ENCODE data around the gene ITGAD. TPM values are rescaled to one million over a fixed set of nuclear protein-coding genes. Genes with fewer than 3 reads are reported as not detected.

The ITGAD gene
- total and polyA plus RNA-seq, 2 donors (not counting 3 experiments of a cell fraction or from before 2014, with no cell fraction given), result not detected

GRCh38 chr16:31350275-31351005 lies 42.7 kb upstream of the ITGAD start:
- dilution Hi-C loops (cut with MboI; ENCODE audit: extremely low pct_ligation_motif_present, low sequenced_read_pairs), result no loop called here
- ChIA-PET CTCF (no interaction called here), POLR2A (no interaction called here)

More at GRCh38 chr16:31350275-31351005, 42.7 kb upstream of the ITGAD start:
- intact Hi-C loops (cut with micrococcal nuclease), result no loop called here
- BruUV-seq (replicated peaks), result no TSS peak
- Histone ChIP-seq H3K4me3 (replicated peaks in 1 of 3; ENCODE audit: insufficient read depth in 1 of 3, low read depth in 1 of 3, low read length in 3 of 3) (no peak overlapping the region), H3K27ac (ENCODE audit: insufficient read depth, low read depth, low read length) (no peak overlapping the region), H3K4me1 (ENCODE audit: control insufficient read depth, extremely low read depth, insufficient read depth, low read length) (peaks cover 4% of the 10 kb centered on the region), H3K9ac (replicated peaks; ENCODE audit: extremely low read depth, insufficient read depth, low read length) (no peak overlapping the region), H2AFZ (ENCODE audit: low read depth, low read length) (no peak overlapping the region), H3K79me2 (ENCODE audit: control insufficient read depth, insufficient read depth, low read length) (no peaks in the 10 kb centered on the region), H3K9me3 (replicated peaks; ENCODE audit: control insufficient read depth, insufficient read depth, low read length) (no peaks in the 10 kb centered on the region), H3K36me3 (ENCODE audit: control insufficient read depth in 2 of 2, extremely low read depth in 1 of 2, insufficient read depth in 2 of 2, low read length in 2 of 2) (no peaks in the 10 kb centered on the region), H3K4me2 (ENCODE audit: insufficient read depth, low read length) (no peak overlapping the region), H3K27me3 (ENCODE audit: control insufficient read depth in 2 of 2, insufficient read depth in 2 of 2, low read length in 2 of 2) (no peaks in the 10 kb centered on the region), H3K9me1 (replicated peaks; ENCODE audit: control insufficient read depth, extremely low read depth, insufficient read depth, low read length) (no peaks in the 10 kb centered on the region), H4K20me1 (replicated peaks; ENCODE audit: control insufficient read depth, extremely low read depth, insufficient read depth, low read length) (no peaks in the 10 kb centered on the region)
- DNase-seq (ENCODE audit: low read depth, low spot score) (no peak), FAIRE-seq (no peak)
- no peak for TF ChIP-seq MYC (IDR thresholded peaks at IDR 0.05; ENCODE audit: low read depth, low read length)
- no peak for TF ChIP-seq EZH2 (IDR thresholded peaks at IDR 0.05; ENCODE audit: borderline replicate concordance, low read depth, low read length, severe bottlenecking)
- no peak for TF ChIP-seq FOS (IDR thresholded peaks at IDR 0.05; ENCODE audit: borderline replicate concordance, insufficient read depth, low read length)
- TF ChIP-seq, protein P1, sequence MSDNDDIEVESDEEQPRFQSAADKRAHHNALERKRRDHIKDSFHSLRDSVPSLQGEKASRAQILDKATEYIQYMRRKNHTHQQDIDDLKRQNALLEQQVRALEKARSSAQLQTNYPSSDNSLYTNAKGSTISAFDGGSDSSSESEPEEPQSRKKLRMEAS (IDR thresholded peaks at IDR 0.05; ENCODE audit: insufficient read depth, insufficient read length), result no peak
- no peak for TF ChIP-seq POLR2AphosphoS5 (IDR thresholded peaks at IDR 0.05; ENCODE audit: insufficient read depth, low read depth, low read length)
- TF ChIP-seq GATA2 (IDR thresholded peaks at IDR 0.05; ENCODE audit: insufficient read depth, insufficient read length, low read depth, low read length), result no peak
- TF ChIP-seq, protein P2, sequence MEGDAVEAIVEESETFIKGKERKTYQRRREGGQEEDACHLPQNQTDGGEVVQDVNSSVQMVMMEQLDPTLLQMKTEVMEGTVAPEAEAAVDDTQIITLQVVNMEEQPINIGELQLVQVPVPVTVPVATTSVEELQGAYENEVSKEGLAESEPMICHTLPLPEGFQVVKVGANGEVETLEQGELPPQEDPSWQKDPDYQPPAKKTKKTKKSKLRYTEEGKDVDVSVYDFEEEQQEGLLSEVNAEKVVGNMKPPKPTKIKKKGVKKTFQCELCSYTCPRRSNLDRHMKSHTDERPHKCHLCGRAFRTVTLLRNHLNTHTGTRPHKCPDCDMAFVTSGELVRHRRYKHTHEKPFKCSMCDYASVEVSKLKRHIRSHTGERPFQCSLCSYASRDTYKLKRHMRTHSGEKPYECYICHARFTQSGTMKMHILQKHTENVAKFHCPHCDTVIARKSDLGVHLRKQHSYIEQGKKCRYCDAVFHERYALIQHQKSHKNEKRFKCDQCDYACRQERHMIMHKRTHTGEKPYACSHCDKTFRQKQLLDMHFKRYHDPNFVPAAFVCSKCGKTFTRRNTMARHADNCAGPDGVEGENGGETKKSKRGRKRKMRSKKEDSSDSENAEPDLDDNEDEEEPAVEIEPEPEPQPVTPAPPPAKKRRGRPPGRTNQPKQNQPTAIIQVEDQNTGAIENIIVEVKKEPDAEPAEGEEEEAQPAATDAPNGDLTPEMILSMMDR (IDR thresholded peaks at IDR 0.05; ENCODE audit: extremely low read depth in 1 of 2, insufficient read depth in 1 of 2, low read depth in 1 of 2, low read length in 2 of 2), result no peak
- TF ChIP-seq JUN (IDR thresholded peaks at IDR 0.05; ENCODE audit: borderline replicate concordance, insufficient read depth, insufficient read length, low read depth), result no peak
- TF ChIP-seq POLR2A (IDR thresholded peaks at IDR 0.05; ENCODE audit: low read depth, low read length), result no peak

All from endothelial cell of umbilical vein (primary cell).